ENCODE results near the gene WIPF3.

Gene WIPF3

DNA sequence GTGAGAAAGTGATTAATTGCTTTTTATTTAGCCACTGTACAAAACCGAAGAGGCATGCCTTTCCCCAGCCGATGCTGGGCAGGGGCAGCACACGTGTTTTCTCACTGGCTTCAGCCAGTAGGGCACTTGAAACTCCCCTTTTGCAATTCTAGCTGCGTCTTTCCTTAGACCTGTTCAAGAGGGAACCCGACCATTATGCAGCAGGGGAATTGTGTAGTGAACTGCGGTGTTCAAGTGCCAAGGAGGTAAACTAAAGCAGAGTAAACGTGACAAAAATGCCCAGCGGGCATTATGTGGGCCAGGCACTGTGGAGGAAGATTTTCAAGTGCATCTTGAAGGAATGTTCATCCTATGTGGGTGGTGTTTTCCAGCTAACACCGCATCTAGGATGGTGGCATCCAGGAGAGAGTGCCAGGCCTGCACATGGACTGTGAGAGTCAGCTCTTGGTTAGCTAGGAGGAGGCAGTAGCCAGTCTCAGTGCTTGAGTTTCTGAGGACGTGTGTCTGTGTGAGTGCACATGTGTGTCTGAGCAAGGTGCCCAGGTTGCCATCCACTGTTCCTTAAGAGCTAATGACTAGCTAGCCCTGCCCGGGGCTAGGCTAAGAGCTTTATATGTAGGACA is 3.3 kb downstream of the WIPF3 start:
- DNase-seq, result no peak

DNA sequence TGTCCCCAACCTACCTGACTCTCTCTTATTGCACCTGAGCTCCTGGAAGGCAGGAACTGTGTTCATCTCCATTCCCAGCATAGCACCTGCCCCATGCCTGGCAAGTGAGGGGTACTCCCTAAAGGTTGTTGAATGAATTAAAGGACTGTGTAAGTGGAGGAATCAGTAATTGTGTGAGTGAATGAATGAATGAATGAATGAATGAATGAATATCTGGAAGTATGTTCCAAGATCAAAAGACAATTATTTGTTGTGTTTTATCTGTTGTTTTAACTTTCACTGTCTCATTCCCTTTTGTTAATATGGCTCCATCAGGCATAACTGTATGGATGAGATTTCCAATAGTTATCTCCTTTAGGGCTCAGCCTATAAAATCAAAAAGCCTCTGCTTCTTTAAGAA is 4.0 kb downstream of the WIPF3 start:
- no peak for DNase-seq

DNA sequence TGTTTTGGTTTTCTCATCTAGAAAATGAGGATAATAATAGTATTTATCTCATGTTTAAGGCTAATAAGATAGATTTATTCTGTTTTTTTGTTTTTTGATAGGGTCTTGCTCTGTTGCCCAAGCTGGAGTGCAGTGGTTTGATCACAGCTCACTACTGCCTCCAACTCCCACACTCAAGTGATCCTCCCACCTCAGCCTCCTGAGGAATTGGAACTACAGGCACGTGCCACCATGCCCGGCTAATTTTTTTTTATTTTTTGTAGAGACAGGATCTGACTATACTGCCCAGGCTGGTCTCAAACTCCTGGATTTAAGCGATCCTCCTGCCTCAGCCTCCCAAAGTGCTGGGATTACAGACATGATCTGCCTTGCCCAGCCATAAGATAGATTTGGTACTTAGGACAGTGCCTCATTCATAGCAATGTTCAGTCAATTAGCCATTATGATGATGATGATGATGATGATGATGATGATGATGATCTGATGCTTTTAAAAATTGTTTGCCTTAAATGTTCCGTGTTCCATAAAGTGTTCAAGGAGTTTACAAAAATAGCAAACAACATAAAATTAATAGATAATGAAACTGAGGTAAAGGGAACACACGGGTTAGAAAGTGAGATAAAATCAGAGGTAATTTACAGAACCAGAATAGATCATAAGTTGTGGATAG is 4.6 kb downstream of the WIPF3 start:
- no peak for DNase-seq

DNA sequence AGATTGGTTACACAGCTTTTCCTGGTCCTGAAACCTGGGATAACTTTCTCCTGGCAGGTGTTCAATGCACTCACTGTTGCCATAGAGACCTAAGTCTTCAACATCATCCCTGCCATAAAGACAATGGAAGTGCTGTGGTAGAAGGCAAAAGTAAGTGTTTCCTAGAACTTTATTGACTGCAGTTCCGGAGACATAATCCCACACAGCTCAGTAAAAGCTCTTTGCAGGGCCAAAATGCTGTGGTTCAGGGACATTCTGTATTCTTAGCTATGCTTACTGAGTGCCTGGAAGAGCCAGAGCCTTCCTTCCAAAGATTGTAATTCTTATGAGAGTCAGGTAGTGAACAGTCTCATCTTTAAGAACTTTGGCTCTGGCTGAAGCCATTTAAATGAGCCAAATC is 5.3 kb downstream of the WIPF3 start:
- no peak for DNase-seq

DNA sequence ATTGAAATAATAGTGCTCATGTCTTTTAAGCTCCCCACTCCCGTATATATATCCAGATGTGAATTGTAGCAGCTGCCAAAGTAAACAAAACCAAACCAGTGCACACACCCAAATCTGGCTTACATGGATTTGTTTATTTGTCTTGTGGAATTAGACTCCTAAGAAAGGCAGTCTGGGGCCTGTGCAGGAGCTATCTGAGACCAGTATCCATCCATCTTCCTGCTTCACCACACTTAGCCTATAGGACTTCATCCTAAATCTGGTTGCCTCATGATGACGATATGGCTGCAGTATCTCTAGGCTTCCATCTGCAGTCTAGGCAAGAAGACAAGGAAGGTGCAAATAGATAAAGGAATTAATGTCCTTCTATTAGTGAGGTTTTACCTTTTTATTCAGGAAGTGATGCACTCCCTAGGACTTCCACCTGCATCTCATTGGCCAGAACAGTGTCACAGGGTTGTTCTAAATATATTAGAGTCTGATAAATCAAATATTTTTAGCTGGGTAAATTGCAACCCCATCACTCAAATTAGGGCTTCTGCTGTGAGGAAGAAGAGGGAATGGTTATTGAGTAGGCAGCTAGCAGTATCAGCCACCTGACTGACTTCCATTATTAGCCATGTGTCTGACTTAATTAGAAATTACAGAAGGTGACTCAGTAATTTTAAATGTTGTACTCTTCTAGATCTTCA is 6.0 kb downstream of the WIPF3 start:
- no peak for DNase-seq

DNA sequence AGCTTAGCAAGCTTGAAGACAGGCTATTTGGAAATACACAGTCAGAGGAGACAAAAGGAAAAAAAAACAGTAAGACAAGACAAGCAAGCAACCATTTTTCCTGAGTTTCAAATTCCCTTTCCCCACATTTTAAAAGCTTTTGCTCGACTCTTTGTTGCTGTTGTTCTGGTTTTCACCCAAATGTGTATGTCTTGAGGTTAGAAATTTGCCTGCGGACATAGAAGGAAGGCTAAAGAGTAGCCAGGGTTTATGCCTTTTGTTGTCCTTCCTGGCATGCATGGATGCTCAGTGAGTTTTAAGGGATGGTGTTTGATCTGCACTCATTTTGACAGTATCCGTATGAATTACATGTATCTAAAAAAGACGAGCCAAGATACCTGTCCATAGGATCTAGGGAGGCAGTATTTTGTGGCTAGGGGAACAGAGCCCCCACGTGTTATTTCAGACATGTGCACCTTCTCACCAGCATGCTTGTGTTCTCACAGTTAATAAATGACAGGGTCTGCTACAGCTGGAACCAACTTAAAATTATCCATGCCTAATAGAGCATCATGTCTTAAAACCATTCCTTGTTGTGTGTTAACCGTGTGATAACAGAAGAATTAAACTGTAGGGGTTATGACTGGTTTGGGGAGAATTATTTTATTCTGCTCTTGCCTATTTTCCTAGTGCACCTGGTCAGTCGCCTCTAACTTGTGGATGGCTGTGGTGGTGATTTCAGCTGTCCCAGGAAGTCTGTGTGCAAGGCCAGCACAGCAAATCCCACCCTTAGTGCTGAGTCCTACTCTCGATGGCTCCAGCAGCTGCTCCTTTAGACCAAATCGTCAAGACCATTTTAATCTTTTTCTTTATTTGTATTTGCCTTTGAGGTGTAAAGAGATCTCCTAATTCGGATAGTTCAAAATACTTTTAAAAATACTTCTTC is 9.1 kb downstream of the WIPF3 start:
- DNase-seq, result no peak

DNA sequence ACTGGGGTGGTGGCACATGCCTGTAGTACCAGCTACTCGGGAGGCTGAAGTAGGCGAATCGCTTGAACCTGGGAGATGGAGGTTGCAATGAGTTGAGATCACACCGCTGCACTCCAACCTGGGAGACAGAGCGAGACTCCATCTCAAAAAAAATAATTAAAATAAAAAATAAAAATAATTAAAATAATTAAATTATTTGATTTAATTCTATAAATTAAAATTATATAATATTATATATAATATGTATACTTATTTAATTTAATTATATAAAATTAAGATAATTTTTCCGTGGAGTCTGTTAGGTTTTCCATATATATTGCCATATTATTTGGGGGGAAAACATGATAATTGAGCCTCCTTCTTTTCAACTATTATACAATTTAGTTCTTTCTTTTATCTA is 12.0 kb downstream of the WIPF3 start:
- no peak for DNase-seq

DNA sequence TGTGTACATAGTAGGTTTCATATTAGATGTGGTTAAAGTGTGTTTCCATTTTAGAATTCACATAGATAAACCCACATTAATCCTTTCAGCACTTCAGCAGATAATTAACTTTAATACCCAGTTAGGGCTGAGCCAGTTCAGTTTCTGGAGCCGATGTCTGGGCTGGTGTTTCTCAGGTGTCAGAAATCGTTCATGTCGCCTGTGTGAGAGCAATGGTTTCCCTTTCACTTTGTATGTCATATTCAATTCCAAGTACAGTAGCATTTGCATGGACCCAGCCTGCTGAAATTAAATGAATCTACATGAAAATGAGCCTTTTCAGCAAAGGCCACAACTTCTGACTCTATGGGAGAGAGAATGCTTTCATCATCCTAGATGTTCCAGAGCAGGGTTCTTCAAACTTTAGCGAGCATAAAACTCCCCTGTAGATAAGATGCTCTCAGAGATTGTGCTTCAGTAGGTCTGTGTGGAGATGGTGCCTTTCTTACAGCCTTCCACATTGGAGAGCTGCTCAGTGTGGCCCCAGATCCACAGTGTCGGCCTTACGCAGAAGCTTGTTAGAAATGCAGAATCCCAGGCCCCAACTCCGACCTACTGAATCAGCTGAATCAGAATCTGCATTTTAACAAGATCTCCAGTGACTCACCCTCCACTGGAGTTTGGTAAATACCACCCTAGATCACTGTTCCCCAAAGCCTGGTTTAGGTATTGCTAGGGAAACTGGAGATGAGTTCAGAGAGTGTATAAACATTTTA is 19.6 kb downstream of the WIPF3 start:
- no peak for DNase-seq

DNA sequence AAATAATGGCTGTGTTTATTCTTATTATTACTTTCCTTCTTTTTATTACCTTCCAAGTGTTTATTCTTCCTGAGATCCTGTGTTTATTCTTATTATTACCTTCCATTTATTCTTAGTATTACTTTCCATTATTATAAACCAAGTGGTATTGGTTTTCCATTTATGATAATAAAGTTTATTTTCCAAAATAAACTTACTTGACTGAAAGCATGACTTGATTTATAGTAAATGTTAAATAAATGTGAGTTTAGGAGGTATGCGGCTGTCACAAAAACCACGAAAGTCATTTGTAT is 20.2 kb downstream of the WIPF3 start:
- DNase-seq, result no peak

DNA sequence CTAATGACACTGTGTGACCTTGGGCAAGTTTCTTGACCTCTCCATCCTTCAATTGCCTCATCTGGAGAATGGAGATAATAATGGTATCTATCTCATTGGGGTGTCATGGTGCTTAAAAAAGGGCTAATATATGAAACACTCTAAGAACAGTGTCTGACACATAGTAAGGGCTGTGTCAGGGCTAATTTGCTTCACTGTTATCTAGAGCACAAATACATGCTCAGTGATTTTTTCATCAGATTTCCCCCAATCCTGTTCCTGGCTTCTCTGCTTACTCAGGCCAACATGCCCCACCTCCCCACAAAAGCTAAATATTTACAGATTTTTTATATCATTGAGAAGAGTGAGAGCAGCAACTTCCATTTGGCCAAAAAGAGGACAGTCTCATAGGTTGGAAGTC is 20.6 kb downstream of the WIPF3 start:
- no peak for DNase-seq

DNA sequence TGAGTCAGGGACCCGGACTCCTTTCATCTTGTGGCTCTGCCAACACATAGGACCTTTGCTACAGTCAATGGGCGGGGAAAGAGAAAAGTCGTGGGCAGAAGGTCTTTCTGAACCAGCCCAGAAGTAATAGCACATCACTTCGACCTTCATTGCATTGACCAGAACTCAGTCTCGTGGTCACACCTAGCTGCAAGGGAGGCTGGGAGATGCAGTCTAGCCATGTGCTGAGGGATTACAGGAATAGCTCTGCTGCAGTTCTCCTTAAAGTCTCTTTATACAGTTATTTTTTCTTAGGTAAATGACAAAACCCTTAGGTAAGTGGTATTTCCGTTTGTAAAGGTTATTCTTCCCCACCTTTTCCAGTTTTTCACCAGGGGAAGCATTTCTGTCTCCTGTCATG is 25.4 kb downstream of the WIPF3 start:
- DNase-seq, result no peak

DNA sequence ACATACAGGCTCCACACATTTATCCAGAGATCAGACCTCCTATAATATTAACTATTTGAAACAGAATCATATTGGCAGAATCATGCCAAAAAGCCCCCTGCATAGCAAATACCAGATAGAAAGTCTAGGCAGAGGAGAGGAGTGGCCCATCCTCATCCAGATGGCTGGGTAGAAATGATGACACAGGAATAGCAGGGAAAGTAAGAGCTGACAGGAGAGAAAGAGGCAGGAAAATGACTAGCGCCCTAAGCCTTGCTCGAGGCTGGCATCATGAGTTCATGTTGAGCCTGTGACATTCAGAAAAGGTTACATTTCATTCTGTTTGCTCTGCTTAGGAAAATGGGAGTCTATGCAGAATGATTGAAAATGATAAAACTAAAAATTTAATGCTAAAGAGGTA is 27.6 kb downstream of the WIPF3 start:
- DNase-seq, result no peak

DNA sequence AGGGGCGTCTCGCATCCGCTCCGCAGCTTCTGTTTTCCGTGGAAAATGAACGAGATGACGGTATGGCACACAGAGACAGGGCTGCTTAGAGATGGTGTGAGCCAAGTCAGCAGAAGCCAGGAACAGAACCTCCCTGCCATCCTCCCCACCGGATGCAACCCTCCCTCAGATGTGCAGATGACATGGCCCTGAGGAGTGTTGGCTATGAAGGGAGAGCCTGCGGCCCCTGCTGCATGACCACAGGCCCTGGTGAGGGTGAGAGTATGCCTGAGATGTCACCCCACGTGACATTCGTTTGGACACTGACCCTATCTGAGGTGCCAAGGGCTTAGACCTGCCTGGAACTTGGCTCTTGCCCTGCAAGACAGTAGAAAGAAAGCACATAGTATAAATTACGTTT is 29.4 kb downstream of the WIPF3 start:
- no peak for DNase-seq

DNA sequence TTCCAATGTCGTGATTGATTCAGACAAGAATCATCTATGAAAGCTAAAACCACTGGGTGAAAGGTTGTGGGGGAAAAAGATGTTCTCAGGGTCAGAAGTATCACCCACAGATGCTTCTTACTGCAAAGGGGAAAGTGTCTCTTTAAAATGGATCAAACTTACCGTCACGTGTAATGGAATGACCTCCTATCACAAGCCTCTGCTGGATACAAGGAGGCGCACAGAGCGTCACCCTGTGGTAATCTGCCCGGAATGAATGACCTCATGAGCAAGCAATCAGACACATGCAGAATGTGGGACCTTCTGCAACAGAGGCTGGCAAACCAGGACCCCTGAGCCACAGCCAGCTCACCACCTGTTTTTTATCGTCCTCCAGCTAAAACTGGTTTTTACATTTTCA is 33.0 kb downstream of the WIPF3 start:
- no peak for DNase-seq

DNA sequence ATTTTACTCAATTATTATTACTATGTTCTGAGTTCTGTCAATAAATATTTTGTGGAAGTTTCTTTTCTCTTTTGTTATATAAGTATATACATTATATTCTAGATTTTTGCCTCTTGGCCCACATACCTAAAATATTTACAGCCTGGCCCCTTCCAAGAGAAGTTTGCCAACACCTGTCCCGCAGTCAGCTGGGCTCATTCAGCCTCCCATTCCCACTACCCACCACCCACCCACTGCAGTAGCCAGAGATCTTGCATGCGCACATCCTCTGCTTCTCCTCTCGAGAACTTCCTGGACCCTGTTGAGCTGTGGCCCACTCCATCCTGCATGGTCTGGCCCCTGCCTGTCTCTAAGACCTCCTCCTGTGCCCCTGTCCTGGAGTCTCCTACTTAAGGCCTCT is 33.6 kb downstream of the WIPF3 start:
- DNase-seq, result no peak

DNA sequence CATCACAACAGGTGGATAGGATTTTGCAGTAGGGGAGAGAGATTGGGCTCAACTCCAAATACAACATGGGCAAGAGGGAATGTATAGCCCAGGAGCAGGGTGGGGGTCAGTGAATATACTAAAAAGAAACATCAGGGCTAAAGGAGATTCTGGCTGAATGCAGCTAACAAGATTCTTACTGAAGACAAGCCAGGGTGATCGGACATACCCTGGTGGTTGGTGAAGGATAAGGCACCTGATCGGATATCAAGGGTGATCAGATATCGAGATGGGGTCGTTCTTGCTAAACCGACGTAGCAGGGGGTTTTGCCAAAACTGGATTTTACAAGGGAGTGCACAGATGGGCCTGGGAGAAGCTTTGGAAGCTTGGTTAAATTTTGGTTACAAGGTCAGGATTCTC is 34.4 kb downstream of the WIPF3 start:
- no peak for DNase-seq

DNA sequence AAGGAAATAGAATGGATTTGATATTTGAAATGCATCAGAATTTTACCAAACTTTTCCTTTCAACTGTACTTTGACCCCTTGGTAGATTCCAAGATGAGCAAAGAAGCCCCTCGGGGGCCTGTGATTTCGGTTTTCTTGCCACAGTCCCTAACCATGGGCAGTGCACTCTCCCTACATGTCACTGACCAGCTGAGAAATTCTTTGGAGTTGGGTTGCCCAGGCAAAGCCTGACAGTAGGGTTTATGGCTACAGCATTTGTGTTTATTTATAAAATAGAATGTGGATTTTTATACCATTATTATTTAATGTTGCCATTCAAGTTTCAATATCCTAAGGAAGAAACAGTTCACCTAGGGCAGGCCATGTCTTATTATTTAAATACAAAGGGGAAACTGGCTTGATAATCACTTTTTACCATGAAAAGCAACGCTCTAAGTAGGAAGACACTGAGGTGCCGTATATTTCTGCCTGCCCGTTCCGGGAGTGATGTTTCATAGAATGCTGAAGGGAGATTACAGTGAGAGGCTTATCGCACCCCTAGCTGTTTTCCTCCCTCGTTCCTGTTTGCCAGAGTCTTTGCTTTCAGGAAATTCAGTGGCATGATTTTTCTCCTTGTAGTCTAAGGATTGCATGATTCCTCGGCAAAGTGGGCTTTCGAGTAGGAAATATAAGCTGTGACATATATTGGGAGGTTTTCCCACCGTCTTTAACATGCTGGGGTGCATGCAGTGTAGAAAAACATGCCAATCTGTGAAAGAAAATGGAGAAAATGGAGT is 35.8 kb downstream of the WIPF3 start:
- DNase-seq, result no peak

DNA sequence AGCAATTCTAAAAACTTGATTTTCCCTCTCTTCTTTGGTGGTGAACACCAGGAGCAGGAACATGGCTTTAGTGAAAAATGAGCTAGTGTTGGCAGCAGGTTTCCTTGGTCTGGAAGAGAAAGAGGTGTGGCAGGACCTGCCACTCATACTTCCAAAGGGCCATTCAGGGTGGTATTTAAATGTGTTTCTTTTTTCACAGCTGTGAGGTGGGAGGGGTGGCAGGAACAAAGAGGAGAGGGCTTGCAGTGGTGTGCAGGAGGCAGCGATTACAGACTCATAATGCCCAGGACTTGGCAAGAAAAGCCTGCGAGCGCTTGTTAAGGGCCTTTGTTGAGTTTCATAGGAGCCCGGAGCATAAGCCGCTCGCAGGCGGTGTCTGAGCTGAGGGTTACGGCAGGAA is 36.8 kb downstream of the WIPF3 start:
- DNase-seq, result no peak

DNA sequence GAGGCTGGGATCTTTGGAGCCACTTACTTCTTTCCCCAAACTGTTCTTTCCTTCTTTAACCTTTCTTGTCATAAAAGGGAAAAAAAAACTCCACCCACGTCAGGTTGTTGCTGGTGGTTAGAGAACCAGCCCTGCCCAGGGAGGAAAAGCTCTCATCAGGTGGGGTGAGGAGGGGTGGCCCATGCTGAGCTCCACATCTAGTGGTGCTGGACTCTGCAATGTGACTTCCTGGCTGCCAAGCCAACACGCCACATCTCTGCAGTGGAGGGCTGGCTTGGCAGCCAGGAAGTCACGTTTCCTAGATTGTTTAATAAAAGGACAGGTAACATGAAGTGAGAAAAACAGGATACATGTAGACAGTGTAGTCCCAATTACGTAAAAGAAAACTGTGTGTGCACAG is 37.4 kb downstream of the WIPF3 start:
- no peak for DNase-seq

DNA sequence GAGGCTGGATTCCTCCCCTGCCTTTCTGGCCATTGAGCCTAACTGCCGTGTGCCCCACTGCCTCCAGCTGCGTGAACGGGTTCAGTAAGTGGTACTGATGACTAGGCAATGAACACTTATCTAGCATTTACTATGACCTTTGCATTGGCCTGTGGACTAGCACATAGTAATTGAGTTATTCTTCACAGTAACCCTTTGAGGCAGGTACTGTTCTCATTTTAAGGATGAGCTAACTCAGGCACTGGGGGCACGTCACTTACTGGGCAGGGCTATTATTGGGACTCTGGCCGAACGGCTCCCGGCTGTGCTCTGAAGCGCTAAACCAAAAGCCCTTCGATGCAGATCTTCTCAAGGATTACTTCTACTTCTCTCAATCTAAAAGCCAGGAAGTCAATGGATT is 38.3 kb downstream of the WIPF3 start:
- DNase-seq, result no peak

DNA sequence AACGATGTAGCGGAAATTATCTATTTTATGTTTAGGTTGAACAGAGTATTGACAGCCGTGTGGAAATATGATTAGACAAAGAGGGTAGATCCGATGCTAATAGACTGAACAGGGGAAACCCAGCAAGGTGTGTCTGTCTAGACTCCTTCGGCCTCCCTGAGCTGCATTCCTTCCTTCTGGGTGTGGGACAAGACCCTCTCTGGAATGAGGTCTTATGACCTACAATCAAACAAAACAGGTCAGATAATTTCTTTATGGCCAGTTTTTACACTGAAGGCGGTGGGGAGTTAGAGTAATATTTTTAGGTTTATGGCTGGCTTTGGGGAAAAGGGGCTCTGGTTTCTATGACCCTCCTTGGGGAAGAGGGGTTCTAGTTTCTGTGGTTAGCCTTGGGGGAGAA is 41.2 kb downstream of the WIPF3 start:
- DNase-seq, result no peak

DNA sequence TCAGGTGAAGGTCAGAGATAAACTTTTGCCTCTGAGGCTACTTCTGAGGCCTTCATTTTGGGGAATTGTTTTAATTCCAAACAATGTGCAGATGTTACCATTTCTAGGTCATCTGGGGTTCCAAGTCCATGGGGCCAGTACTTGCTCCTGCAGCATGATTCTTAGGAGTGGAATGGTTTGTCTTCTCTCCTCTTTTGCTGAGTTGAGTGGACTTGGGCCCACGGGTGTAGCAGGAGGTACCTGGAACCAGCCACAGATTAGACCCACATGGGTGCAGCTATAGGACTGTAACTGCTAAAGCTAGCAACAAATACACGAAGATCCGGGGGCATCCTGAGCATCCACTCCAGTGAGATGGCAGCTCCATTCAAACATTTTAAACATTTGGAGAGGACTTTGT is 41.6 kb downstream of the WIPF3 start:
- no peak for DNase-seq
